ENCODE results near the gene DNAJC13. TPM values are rescaled to one million over a fixed set of nuclear protein-coding genes. Genes with fewer than 3 reads are reported as not detected.

Gene DNAJC13
- total RNA-seq, 2 donors from 2014 or later: 39.4 to 40.5 TPM

- H3K27me3 ChIP-seq (ENCODE audit: control insufficient read depth, insufficient read depth, low read length, poor library complexity, severe bottlenecking): no peaks in the 10 kb centered on the region
- H3K27me3 Mint-ChIP-seq (ENCODE audit: insufficient read depth): no peaks in the 10 kb centered on the region
- peaks cover 56% of the 10 kb centered on the region for H3K36me3 Mint-ChIP-seq (ENCODE audit: low read depth)
- peaks cover 15% of the 10 kb centered on the region for H3K9me3 Mint-ChIP-seq
- H3K27ac Mint-ChIP-seq: no peak overlapping the region
- no peak for DNase-seq
- H3K4me3 ChIP-seq (ENCODE audit: low read length): peak overlapping the region; percentile 27
- TF ChIP-seq CTCF (conservative IDR thresholded peaks at IDR 0.05): no peak
- H3K4me1 Mint-ChIP-seq: peaks cover 16% of the 10 kb centered on the region
- H3K27ac ChIP-seq (ENCODE audit: low read depth, low read length): no peak overlapping the region
- peaks cover 61% of the 10 kb centered on the region for H3K36me3 ChIP-seq (ENCODE audit: control insufficient read depth, insufficient read depth, low read length)
- WGBS, 2 experiments (ENCODE audit: insufficient coverage in 1 of 2, insufficient read length in 1 of 2): 60% methylated on average over 1 of the region's 1 CpG; no CpG with 5 or more reads in 1 of the 2 experiments
- no peak overlapping the region for H3K9ac ChIP-seq (ENCODE audit: extremely low read depth, low read length, poor library complexity, severe bottlenecking)
- H3K4me3 Mint-ChIP-seq: no peak overlapping the region
- peaks cover 16% of the 10 kb centered on the region for H3K9me3 ChIP-seq (ENCODE audit: control insufficient read depth, low read length)
- H3K4me1 ChIP-seq (ENCODE audit: control insufficient read depth, insufficient read depth, low read length): peaks cover 6% of the 10 kb centered on the region
Observed at GRCh38 chr3:132469326-132469725, 52.0 kb downstream of the DNAJC13 start.

GRCh38 chr3:132486099-132486498 lies 68.8 kb downstream of the DNAJC13 start:
- Mint-ChIP-seq H3K4me1 (no peaks in the 10 kb centered on the region), H3K4me3 (no peak overlapping the region), H3K36me3 (ENCODE audit: low read depth) (peaks cover 44% of the 10 kb centered on the region), H3K27ac (no peak overlapping the region), H3K9me3 (no peaks in the 10 kb centered on the region), H3K27me3 (ENCODE audit: insufficient read depth) (no peaks in the 10 kb centered on the region)
- Histone ChIP-seq H3K4me3 (ENCODE audit: low read length) (no peak overlapping the region), H3K9ac (ENCODE audit: extremely low read depth, low read length, poor library complexity, severe bottlenecking) (no peak overlapping the region), H3K9me3 (ENCODE audit: control insufficient read depth, low read length) (no peaks in the 10 kb centered on the region), H3K4me1 (ENCODE audit: control insufficient read depth, insufficient read depth, low read length) (no peaks in the 10 kb centered on the region), H3K27me3 (ENCODE audit: control insufficient read depth, insufficient read depth, low read length, poor library complexity, severe bottlenecking) (no peaks in the 10 kb centered on the region), H3K36me3 (ENCODE audit: control insufficient read depth, insufficient read depth, low read length) (peaks cover 85% of the 10 kb centered on the region), H3K27ac (ENCODE audit: low read depth, low read length) (no peak overlapping the region)
- TF ChIP-seq CTCF (conservative IDR thresholded peaks at IDR 0.05): no peak
- WGBS, 2 experiments (ENCODE audit: insufficient coverage in 1 of 2, insufficient read length in 1 of 2): 100% methylated on average over 2 of the region's 3 CpGs; no CpG with 5 or more reads in 1 of the 2 experiments
- DNase-seq: no peak

GRCh38 chr3:132488151-132488550 lies 70.8 kb downstream of the DNAJC13 start:
- Histone ChIP-seq H3K36me3 (ENCODE audit: control insufficient read depth, insufficient read depth, low read length) (peaks cover 84% of the 10 kb centered on the region), H3K27ac (ENCODE audit: low read depth, low read length) (no peak overlapping the region), H3K4me3 (ENCODE audit: low read length) (no peak overlapping the region), H3K4me1 (ENCODE audit: control insufficient read depth, insufficient read depth, low read length) (no peaks in the 10 kb centered on the region), H3K9me3 (ENCODE audit: control insufficient read depth, low read length) (no peaks in the 10 kb centered on the region), H3K27me3 (ENCODE audit: control insufficient read depth, insufficient read depth, low read length, poor library complexity, severe bottlenecking) (no peaks in the 10 kb centered on the region), H3K9ac (ENCODE audit: extremely low read depth, low read length, poor library complexity, severe bottlenecking) (no peak overlapping the region)
- Mint-ChIP-seq H3K27me3 (ENCODE audit: insufficient read depth) (no peaks in the 10 kb centered on the region), H3K36me3 (ENCODE audit: low read depth) (peaks cover 40% of the 10 kb centered on the region), H3K4me3 (no peak overlapping the region), H3K9me3 (no peaks in the 10 kb centered on the region), H3K4me1 (no peaks in the 10 kb centered on the region), H3K27ac (no peak overlapping the region)
- 100% methylated on average over 1 of the region's 2 CpGs; no CpG with 5 or more reads in 1 of the 2 experiments for WGBS, 2 experiments (ENCODE audit: insufficient coverage in 1 of 2, insufficient read length in 1 of 2)
- no peak for DNase-seq
- no peak for TF ChIP-seq CTCF (conservative IDR thresholded peaks at IDR 0.05)

Measured in endodermal cell (in vitro differentiated cells).